GM19239 (cell line): ENCODE measurements around the gene GPC5.
"Not testable (repeated sequence)": the region's sequence is repeated elsewhere in the genome, so short reads cannot be mapped to it uniquely, and the experiment has no call there.

Source experiments
- DNase-seq: peaks from one replicate; pipeline ENCODE4 v3.0.0; 2011; ENCODE audit warnings: low spot score; ENCODE audit not compliant: insufficient read length
- FAIRE-seq: peaks from 2 replicates; lab custom pipeline; 2011; peaks lifted over from hg19 to GRCh38; lab: Jason Lieb, UNC

The GPC5 gene

GRCh38 chr13:92719868-92720267 lies 1321.4 kb downstream of the GPC5 start:
- DNase-seq (no peak), FAIRE-seq (no peak)

- DNase-seq (no peak), FAIRE-seq (no peak)
Measured at GRCh38 chr13:92721620-92722019, 1323.2 kb downstream of the GPC5 start.

- DNase-seq (no peak), FAIRE-seq (no peak)
Measured at GRCh38 chr13:92727118-92727517, 1328.7 kb downstream of the GPC5 start.

- DNase-seq (no peak), FAIRE-seq (no peak)
Measured at GRCh38 chr13:92734068-92734467, 1335.6 kb downstream of the GPC5 start.

GRCh38 chr13:92734545-92734944 lies 1336.1 kb downstream of the GPC5 start:
- DNase-seq: no peak
- FAIRE-seq: no peak

GRCh38 chr13:92735909-92736308 lies 1337.5 kb downstream of the GPC5 start:
- FAIRE-seq (no peak), DNase-seq (no peak)

GRCh38 chr13:92739306-92739818 lies 1340.9 kb downstream of the GPC5 start:
- DNase-seq (no peak), FAIRE-seq (no peak)

- no peak for DNase-seq
- no peak for FAIRE-seq
Measured at GRCh38 chr13:92743992-92744391, 1345.6 kb downstream of the GPC5 start.

GRCh38 chr13:92745258-92745657 lies 1346.8 kb downstream of the GPC5 start:
- no peak for DNase-seq
- no peak for FAIRE-seq

GRCh38 chr13:92752705-92753104 lies 1354.3 kb downstream of the GPC5 start:
- not testable (repeated sequence) for FAIRE-seq, DNase-seq

GRCh38 chr13:92761710-92762109 lies 1363.3 kb downstream of the GPC5 start:
- no peak for FAIRE-seq

GRCh38 chr13:92767468-92767867 lies 1369.0 kb downstream of the GPC5 start:
- DNase-seq (no peak), FAIRE-seq (no peak)

More at GRCh38 chr13:92761710-92762109, 1363.3 kb downstream of the GPC5 start:
- no peak for DNase-seq

GRCh38 chr13:92768602-92769001 lies 1370.2 kb downstream of the GPC5 start:
- DNase-seq (no peak), FAIRE-seq (no peak)

GRCh38 chr13:92769046-92769445 lies 1370.6 kb downstream of the GPC5 start:
- DNase-seq: no peak
- no peak for FAIRE-seq

- FAIRE-seq: no peak
- DNase-seq: no peak
Measured at GRCh38 chr13:92775658-92776057, 1377.2 kb downstream of the GPC5 start.

GRCh38 chr13:92781965-92782690 lies 1383.7 kb downstream of the GPC5 start:
- DNase-seq (no peak), FAIRE-seq (no peak)

- DNase-seq (no peak), FAIRE-seq (no peak)
Measured at GRCh38 chr13:92802776-92803175, 1404.4 kb downstream of the GPC5 start.

GRCh38 chr13:92804346-92804745 lies 1405.9 kb downstream of the GPC5 start:
- FAIRE-seq: no peak

GRCh38 chr13:92804926-92805325 lies 1406.5 kb downstream of the GPC5 start:
- no peak for FAIRE-seq
- DNase-seq: no peak

More at GRCh38 chr13:92804346-92804745, 1405.9 kb downstream of the GPC5 start:
- no peak for DNase-seq

- DNase-seq (no peak), FAIRE-seq (no peak)
Measured at GRCh38 chr13:92805766-92806165, 1407.3 kb downstream of the GPC5 start.

- FAIRE-seq (no peak), DNase-seq (no peak)
Measured at GRCh38 chr13:92806215-92806614, 1407.8 kb downstream of the GPC5 start.

GRCh38 chr13:92807353-92807752 lies 1408.9 kb downstream of the GPC5 start:
- DNase-seq (no peak), FAIRE-seq (no peak)
